ENCODE measurements around the gene NKD1.

The NKD1 gene

GRCh38 chr16:50538411-50539052 lies 9.7 kb upstream of the NKD1 start:
- no peak for DNase-seq

- DNase-seq = no peak
Observed at GRCh38 chr16:50539053-50539695, 9.0 kb upstream of the NKD1 start.

GRCh38 chr16:50539822-50540710 lies 8.1 kb upstream of the NKD1 start:
- DNase-seq = no peak

DNA sequence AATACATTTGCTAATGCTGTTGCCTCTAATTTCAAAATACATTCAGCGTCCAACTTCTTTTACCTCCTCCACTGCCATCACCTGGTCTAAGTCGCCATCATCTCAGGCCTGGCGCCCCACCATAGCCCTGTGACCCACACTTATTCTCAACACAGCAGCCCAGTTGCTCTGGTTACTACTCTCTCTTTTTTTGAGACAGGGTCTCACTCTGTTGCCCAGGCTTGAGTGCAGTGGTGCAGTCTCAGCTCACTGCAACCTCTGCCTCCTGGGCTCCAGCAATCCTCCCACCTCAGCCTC lies 7.5 kb upstream of the NKD1 start:
- DNase-seq = no peak

GRCh38 chr16:50542703-50543102 lies 5.5 kb upstream of the NKD1 start:
- DNase-seq = no peak

GRCh38 chr16:50546125-50546524 lies 2.1 kb upstream of the NKD1 start:
- DNase-seq = no peak

DNA sequence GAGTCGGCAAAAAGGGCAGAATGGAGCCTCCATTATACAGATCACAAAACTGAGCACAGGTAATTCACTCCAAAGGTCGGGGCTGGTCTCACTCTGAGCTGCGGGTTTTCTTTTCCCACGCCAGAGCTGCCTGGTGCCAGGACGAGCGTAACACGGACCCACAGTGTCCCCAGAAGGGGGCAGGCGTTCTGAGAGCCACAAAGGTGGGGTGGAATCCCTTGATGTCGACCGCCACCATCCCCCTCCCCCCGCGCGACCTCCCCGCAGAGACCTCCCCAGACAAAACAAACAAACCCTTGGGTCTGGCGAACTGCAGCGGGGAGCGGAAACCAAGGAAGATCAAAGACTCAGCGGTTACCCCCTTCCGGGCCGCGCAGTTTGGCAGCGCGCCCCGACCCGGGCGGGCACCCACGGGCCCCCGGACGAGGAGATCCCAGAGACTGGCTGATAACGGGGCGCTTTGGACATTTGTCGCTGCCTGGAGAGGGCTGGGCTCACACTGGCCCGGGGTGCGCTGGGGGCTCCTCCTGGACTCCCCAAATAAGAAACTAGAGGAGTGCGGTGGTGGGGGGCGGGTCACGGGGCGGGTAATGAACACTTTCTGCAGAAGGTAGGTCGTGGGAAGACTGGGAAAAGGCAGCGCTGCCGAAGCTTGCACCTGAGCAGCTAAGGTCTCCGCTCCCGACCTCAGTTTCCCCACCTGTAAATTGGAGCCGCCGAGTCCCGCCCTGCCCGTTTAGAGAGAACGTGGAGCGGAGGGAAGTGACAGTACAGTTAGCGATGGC lies 664 bp upstream of the NKD1 start:
- no peak for DNase-seq

- no peak for DNase-seq
Observed at GRCh38 chr16:50548909-50549560, 839 bp downstream of the NKD1 start.

- DNase-seq = no peak
Observed at GRCh38 chr16:50549561-50549915, 1.3 kb downstream of the NKD1 start.

GRCh38 chr16:50550035-50550434 lies 1.8 kb downstream of the NKD1 start:
- DNase-seq = no peak

DNA sequence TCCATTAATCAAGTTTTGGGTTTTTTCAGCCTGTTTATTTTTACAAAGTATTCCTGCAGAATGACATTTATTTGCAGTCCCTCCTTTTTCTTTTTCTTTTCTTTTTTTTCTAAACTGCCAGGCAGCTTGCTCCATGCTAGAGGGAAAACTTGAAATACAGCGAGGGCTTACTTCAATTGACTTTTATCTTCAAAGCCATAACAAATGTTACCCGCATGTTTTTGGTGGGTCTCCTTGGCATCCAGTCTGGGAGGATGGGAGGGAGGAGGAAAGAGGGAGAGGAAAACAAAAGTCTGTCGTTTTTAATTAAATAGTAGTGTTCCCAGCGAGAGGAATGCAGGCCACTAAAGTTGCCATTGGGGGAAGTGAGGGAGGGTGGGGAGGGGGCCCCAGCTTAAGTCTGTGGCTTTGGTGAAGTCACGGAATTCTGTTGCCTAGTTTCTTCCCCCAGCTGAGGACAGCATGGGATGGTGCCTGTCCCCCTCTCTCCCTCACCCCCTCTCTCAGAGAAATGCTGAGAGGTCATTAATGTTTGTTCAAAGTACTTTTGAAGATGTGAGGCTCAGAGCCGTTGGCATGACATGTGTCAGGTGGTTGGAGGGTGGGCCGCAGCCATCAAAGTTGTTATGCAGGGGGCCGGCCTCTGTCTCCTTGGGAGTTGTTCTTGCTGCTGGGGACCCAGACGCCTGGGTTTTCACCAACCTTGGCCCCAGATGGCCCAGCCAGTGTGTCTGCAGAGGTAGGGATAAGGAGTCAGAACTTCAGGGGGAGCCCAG lies 2.9 kb downstream of the NKD1 start:
- no peak for DNase-seq

DNA sequence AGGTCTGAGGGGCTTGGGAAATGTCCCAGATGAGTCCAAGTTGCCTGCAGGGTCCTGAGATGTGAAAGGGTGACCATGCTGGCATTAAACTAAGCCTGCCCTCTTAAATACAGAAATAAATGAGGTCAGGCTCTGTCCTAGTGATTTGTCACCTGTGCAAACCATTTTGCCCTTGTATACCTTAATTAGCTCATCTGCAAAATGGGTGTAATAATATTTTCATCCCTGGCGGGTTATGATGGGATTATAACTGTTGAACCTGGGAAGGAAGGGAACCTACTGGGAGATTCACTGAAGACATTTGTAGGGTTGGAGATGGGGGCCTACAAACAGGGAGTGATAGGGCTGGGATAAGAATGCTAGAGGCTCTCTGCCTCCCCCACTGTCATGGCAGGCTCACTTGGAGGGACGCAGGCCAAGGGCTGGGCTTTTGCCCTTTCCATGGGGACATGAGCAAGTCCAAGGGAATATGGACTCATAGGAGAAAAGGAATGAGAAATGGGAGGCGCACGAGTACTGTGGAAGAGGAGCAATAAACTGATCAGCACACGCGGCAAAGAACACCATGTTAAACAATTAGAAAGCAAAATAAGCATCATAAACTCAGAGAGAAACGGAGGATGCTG lies 4.4 kb downstream of the NKD1 start:
- DNase-seq = no peak

DNA sequence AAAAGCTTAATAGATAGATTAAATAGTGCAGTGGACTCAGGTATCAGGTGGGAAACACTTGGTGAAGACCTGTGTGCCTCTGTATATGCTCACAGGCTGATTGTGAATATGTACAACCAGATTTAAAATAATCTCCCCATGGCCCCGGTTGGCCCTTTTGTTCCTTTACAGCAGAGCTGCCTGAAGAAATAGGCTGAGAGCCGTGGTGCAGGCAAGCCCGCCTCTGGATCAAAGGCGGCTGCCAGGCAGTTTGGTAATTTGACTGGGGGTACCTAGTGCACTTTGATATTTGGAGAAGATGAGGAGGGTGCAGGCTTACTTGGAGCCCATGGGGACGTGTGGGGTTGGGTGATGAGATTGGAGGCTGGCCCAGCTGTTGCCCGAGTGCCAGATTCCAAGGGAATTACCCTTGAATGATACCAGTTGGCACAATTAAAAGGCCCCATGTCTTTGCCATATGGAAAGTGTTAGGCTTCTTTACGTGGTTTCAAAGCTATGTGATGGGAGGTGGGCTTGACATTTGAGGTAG lies 5.0 kb downstream of the NKD1 start:
- no peak for DNase-seq

DNA sequence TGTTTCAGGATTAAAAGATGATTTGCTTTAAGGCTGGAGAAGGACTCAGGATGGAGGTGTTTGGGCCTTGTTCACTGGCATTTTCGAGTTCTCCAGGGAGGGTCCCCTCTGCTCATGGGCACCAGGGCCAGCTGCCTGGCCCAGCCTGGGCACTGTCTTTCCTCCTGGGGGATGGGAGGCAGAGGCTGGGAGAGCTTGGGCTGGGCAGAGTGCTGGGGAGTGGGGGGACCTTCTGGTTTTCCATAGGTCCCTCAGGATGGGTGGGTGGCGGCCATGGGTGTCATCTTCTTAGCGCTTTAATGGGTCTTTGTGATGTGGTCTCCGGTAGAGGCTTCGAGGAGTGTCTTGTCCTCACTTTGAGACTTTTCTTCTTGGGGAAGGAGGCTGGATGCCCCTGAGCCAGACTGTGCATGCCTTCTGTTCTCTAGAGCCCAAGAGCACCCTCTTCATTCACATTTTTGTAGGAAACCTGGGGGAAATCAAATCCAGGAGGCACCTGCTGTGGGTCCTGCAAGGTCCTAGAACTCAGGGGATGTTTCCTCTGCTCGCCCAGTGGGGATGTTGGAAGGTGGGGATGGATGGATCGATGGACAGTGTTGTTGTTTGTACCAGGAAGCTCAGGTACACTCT lies 5.7 kb downstream of the NKD1 start:
- no peak for DNase-seq

DNA sequence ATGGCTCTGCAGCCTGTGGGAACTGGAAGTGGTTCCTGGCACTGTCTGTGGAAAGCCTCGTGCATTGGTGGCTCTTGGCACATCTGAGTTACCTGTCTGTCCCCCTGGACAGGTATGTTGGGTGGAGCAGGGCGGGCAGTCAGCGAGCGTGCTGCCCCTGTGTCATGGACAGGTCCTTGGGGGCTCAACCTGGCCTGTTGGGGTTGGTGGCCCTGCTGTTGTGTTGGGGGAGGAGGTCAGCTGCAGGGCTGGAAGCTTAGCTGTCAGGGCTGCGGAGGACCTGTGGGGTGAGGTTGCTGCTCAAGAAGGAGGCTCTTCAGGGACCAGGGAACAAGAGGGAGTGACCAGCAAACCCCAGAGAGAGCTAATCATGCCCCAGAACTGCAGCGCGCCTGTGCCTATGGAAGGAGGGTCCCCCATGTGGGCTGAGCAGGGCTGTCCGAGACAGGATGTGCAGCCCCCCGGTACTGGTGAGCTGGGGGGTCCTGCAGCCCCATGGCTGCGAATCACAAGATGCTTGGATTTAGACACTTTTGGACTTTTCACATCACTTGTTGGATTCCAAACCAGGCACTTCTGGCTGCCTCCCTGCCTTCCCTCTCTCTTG lies 7.2 kb downstream of the NKD1 start:
- DNase-seq = no peak

DNA sequence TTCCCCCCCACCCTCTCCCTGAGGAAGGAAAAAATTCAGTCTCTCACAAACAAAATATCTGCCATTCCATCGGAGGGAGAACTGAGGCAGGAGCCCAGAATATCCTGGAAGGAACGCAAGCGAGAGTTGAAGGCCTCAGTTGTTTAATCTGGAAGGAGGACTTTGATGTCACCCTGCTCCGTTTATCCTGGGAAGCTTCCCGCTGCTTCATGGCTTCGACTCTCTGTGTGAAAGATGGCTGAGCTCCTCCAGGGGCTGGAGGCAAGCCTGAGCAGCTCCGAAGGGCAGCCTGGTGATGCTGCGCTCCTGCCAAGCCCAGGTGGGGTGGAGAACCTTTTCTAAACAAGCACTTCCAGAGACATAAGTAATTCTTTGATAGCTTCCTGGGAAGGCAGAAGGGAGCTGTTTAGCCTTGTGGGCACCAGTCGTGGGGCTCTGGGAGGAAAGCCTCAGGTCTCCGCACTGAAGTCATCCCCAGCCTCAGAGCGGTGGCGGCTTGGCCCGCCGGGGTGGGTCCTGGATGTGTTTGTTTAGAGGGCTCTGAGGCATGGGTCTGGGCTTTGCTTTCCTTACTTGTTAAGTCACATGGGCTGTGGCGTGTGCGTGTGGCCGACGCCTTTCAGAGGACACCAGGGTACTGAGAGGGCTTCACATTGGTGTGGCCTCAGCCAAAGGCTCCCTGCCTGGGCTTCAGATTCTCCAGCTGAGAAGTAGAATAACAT lies 7.9 kb downstream of the NKD1 start:
- DNase-seq = no peak

DNA sequence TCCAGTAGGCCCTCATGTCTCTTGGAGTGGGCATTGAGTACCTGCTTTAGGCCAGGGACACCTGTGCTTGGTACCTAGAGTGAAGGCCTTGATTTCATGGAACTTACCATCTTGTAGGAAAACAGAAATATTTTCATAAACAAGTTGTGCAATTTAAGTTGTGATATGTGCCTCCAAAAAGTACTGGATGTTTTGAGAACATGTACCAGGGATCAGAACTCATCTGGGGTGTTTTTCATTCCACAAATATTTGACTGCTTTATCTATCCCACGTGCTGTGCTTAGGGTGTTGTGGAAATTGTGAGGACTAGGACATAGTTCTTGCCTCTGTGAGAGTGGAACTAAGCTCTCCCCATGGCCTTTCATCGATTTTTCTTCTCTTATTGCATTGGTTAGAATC lies 8.8 kb downstream of the NKD1 start:
- DNase-seq = no peak

- no peak for DNase-seq
Observed at GRCh38 chr16:50558913-50559312, 10.7 kb downstream of the NKD1 start.

- DNase-seq = no peak
Observed at GRCh38 chr16:50559342-50559741, 11.1 kb downstream of the NKD1 start.

All from NCI-H187 (cell line).